SIG-M5 treated with dmso at 0.1 percent for 504 hours (cell line): ENCODE results near the gene ZNF692.
A peak's percentile ranks its signal among the peaks of the same experiment; 100 is the strongest.

Experiments used
- DNase-seq: peaks from one replicate; lab custom pipeline; 2025; ENCODE audit not compliant: unreplicated experiment; lab: John Stamatoyannopoulos, UW

Gene ZNF692

GRCh38 chr1:248825909-248826760 is 32.8 kb downstream of the ZNF692 start, which contains the start of gene SH3BP5L:
Gene SH3BP5L (minus strand): TSS chr1:248825915. CDS start chr1:248824935, 980 bp downstream.
- DNase-seq, result peak; percentile 99

GRCh38 chr1:248825573-248825908 is 33.3 kb downstream of the ZNF692 start:
- DNase-seq, result no peak

GRCh38 chr1:248825136-248825535 is 33.7 kb downstream of the ZNF692 start:
- no peak for DNase-seq

GRCh38 chr1:248824701-248825100 is 34.2 kb downstream of the ZNF692 start:
- no peak for DNase-seq

- no peak for DNase-seq
These were observed 34.6 kb downstream of the ZNF692 start for GRCh38 chr1:248824301-248824700.

GRCh38 chr1:248823517-248824001 is 35.3 kb downstream of the ZNF692 start:
- no peak for DNase-seq

- DNase-seq, result peak; percentile 78
These were observed 36.5 kb downstream of the ZNF692 start for GRCh38 chr1:248822148-248823032.

GRCh38 chr1:248821641-248822040 is 37.2 kb downstream of the ZNF692 start:
- DNase-seq, result no peak

GRCh38 chr1:248821101-248821500 is 37.8 kb downstream of the ZNF692 start:
- no peak for DNase-seq

- no peak for DNase-seq
These were observed 38.8 kb downstream of the ZNF692 start for GRCh38 chr1:248820041-248820585.

- no peak for DNase-seq
These were observed 40.1 kb downstream of the ZNF692 start for GRCh38 chr1:248818505-248819374.

- peak; percentile 91 for DNase-seq
These were observed 41.8 kb downstream of the ZNF692 start for GRCh38 chr1:248817065-248817464.

- no peak for DNase-seq
These were observed 42.6 kb downstream of the ZNF692 start for GRCh38 chr1:248816042-248816851.

GRCh38 chr1:248815407-248816034 is 43.4 kb downstream of the ZNF692 start:
- no peak for DNase-seq

- DNase-seq, result no peak
These were observed 44.5 kb downstream of the ZNF692 start for GRCh38 chr1:248814351-248814750.

- DNase-seq, result no peak
These were observed 45.3 kb downstream of the ZNF692 start for GRCh38 chr1:248813546-248813945.

- no peak for DNase-seq
These were observed 46.0 kb downstream of the ZNF692 start for GRCh38 chr1:248812736-248813425.
